ENCODE measurements around the gene SLC9B1.
"Not testable (repeated sequence)": the region's sequence is repeated elsewhere in the genome, so short reads cannot be mapped to it uniquely, and the experiment has no call there.

- not testable (repeated sequence) for TF ChIP-seq POLR2A, POLR2AphosphoS5 (IDR thresholded peaks at IDR 0.05; ENCODE audit: low read depth, low read length)
Measured at GRCh38 chr4:102961813-102962212, 57.7 kb downstream of the SLC9B1 start.

Data from GM12892 (cell line).